ENCODE results near the gene NPM1. TPM values are rescaled to one million over a fixed set of nuclear protein-coding genes. Genes with fewer than 3 reads are reported as not detected.
"Not testable (repeated sequence)": the region's sequence is repeated elsewhere in the genome, so short reads cannot be mapped to it uniquely, and the experiment has no call there.

Gene NPM1
- total RNA-seq, 2 donors from 2014 or later = 1,997 to 2,127 TPM

- TF ChIP-seq CTCF (conservative IDR thresholded peaks at IDR 0.05) = no peak
- H3K4me3 ChIP-seq (ENCODE audit: low read length) = no peak overlapping the region
- H3K4me1 ChIP-seq (ENCODE audit: control insufficient read depth, insufficient read depth, low read length) = peaks cover 3% of the 10 kb centered on the region
- Mint-ChIP-seq H3K9me3 (peaks cover 14% of the 10 kb centered on the region), H3K27ac (peak overlapping the region; percentile 23), H3K4me3 (no peak overlapping the region), H3K36me3 (ENCODE audit: low read depth) (peaks cover 77% of the 10 kb centered on the region), H3K4me1 (peaks cover 25% of the 10 kb centered on the region), H3K27me3 (ENCODE audit: insufficient read depth) (no peaks in the 10 kb centered on the region)
- no peaks in the 10 kb centered on the region for H3K27me3 ChIP-seq (ENCODE audit: control insufficient read depth, insufficient read depth, low read length, poor library complexity, severe bottlenecking)
- DNase-seq = no peak
- H3K9me3 ChIP-seq (ENCODE audit: control insufficient read depth, low read length) = peaks cover 30% of the 10 kb centered on the region
- H3K27ac ChIP-seq (ENCODE audit: low read depth, low read length) = no peak overlapping the region
- no peak overlapping the region for H3K9ac ChIP-seq (ENCODE audit: extremely low read depth, low read length, poor library complexity, severe bottlenecking)
- H3K36me3 ChIP-seq (ENCODE audit: control insufficient read depth, insufficient read depth, low read length) = peaks cover 73% of the 10 kb centered on the region
- 93 to 94% methylated on average over 8 to 11 of the region's 13 CpGs for WGBS, 2 experiments (ENCODE audit: insufficient coverage in 1 of 2, insufficient read length in 1 of 2)
Observed at GRCh38 chr5:171401167-171401947, 13.7 kb downstream of the NPM1 start.

GRCh38 chr5:171402751-171403150 lies 15.1 kb downstream of the NPM1 start:
- not testable (repeated sequence) for H3K27ac Mint-ChIP-seq; H3K4me3 ChIP-seq (ENCODE audit: low read length); H3K27me3 Mint-ChIP-seq (ENCODE audit: insufficient read depth); DNase-seq; H3K4me1 ChIP-seq (ENCODE audit: control insufficient read depth, insufficient read depth, low read length); H3K27me3 ChIP-seq (ENCODE audit: control insufficient read depth, insufficient read depth, low read length, poor library complexity, severe bottlenecking); H3K4me3 Mint-ChIP-seq; H3K9ac ChIP-seq (ENCODE audit: extremely low read depth, low read length, poor library complexity, severe bottlenecking); H3K27ac ChIP-seq (ENCODE audit: low read depth, low read length)
- H3K9me3 ChIP-seq (ENCODE audit: control insufficient read depth, low read length) = peaks cover 30% of the 10 kb centered on the region
- H3K4me1 Mint-ChIP-seq = peaks cover 15% of the 10 kb centered on the region
- peaks cover 73% of the 10 kb centered on the region for H3K36me3 ChIP-seq (ENCODE audit: control insufficient read depth, insufficient read depth, low read length)
- peaks cover 14% of the 10 kb centered on the region for H3K9me3 Mint-ChIP-seq
- peaks cover 76% of the 10 kb centered on the region for H3K36me3 Mint-ChIP-seq (ENCODE audit: low read depth)

GRCh38 chr5:171405615-171406014 lies 18.0 kb downstream of the NPM1 start:
- Histone ChIP-seq H3K4me1 (ENCODE audit: control insufficient read depth, insufficient read depth, low read length) (peaks cover 4% of the 10 kb centered on the region), H3K27ac (ENCODE audit: low read depth, low read length) (no peak overlapping the region), H3K9me3 (ENCODE audit: control insufficient read depth, low read length) (peaks cover 21% of the 10 kb centered on the region), H3K27me3 (ENCODE audit: control insufficient read depth, insufficient read depth, low read length, poor library complexity, severe bottlenecking) (no peaks in the 10 kb centered on the region), H3K9ac (ENCODE audit: extremely low read depth, low read length, poor library complexity, severe bottlenecking) (no peak overlapping the region), H3K36me3 (ENCODE audit: control insufficient read depth, insufficient read depth, low read length) (peaks cover 73% of the 10 kb centered on the region), H3K4me3 (ENCODE audit: low read length) (peak overlapping the region; percentile 49)
- no peak overlapping the region for H3K4me3 Mint-ChIP-seq
- no peak overlapping the region for H3K27ac Mint-ChIP-seq
- peaks cover 74% of the 10 kb centered on the region for H3K36me3 Mint-ChIP-seq (ENCODE audit: low read depth)
- no peak for DNase-seq
- H3K4me1 Mint-ChIP-seq = peaks cover 25% of the 10 kb centered on the region
- peak; percentile 68 for TF ChIP-seq CTCF (conservative IDR thresholded peaks at IDR 0.05)
- H3K27me3 Mint-ChIP-seq (ENCODE audit: insufficient read depth) = no peaks in the 10 kb centered on the region
- WGBS, 2 experiments (ENCODE audit: insufficient coverage in 1 of 2, insufficient read length in 1 of 2) = 78 to 94% methylated on average over 3 of the region's 3 CpGs
- H3K9me3 Mint-ChIP-seq = peaks cover 14% of the 10 kb centered on the region
